Measurements from ENCODE around the gene SND1.
"Not testable (repeated sequence)": the region's sequence is repeated elsewhere in the genome, so short reads cannot be mapped to it uniquely, and the experiment has no call there.

SND1 gene

GRCh38 chr7:128100225-128100948 is 448.4 kb downstream of the SND1 start:
- no peak for DNase-seq (ENCODE audit: low read depth)

GRCh38 chr7:128100949-128101713 is 449.1 kb downstream of the SND1 start:
- no peak for DNase-seq (ENCODE audit: low read depth)

- DNase-seq (ENCODE audit: low read depth): no peak
These were observed 450.7 kb downstream of the SND1 start for GRCh38 chr7:128102490-128103291.

- DNase-seq (ENCODE audit: low read depth): no peak
These were observed 451.6 kb downstream of the SND1 start for GRCh38 chr7:128103498-128104107.

GRCh38 chr7:128104108-128104742 is 452.2 kb downstream of the SND1 start:
- no peak for DNase-seq (ENCODE audit: low read depth)

DNA sequence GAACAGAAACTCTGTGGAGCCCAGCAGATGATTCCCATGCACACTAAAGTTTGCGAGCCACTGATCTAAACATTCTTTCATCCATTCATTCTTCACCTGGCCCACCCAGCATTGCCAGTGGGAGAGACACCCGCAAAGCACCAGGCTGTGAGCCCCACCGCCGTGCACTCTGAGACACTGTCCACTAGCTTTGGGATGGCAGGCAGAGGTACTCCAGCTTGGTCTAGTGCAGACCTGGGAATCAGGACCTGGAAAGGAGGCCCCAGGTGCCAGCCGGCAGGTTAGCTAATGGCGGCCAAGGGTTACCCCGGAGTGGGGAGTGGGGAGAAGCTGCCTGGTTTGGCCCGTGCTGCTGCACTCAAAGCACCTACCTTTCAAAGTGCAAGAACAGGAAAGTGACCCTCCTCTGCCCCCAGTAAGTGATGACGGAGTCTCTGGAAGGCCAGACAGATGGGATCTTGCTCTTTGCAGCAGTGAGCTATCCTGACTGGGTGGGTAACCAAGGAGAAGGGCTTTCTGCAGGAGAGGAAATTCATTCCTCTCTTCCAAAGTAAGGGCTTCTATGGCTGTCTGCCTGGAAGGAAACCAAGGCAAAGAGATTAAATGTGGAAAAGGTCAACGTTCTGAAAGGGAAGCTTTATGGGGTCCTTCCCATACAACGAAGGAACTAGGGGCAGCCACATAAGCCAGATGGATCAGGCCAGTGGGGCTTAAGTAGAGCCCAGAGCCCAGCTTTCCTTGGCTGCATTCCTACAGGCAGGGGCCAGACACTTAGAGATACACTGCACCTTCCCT is 453.4 kb downstream of the SND1 start:
- DNase-seq (ENCODE audit: low read depth): no peak

DNA sequence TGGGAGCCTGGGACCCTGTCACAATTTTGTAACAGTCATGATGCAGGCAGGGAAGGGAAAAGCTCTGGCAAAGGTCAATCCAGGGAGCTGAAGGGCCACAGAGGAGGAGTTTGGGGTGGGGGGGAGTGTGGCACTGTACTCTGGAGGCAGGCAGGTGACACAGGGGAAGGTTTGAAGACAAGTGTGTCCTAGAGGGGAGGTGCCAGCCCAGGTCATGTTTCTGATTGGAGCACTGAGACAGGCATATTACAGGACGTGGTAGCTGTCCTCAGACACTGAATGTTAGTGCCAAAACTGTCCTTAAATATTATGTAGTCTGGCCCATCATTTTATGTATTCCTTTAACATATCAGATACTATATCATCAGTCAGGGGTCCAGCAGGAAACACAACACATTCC is 454.8 kb downstream of the SND1 start:
- no peak for DNase-seq (ENCODE audit: low read depth)

DNA sequence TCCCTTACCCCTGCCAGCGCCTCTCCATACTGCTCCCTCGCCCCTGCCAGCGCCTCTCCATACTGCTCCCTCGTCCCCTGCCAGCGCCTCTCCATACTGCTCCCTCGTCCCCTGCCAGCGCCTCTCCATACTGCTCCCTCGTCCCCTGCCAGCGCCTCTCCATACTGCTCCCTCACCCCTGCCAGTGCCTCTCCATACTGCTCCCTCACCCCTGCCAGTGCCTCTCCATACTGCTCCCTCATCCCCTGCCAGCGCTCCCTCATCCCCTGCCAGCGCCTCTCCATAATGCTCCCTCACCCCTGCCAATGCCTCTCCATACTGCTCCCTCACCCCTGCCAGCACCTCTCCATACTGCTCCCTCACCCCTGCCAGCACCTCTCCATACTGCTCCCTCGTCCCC is 455.5 kb downstream of the SND1 start:
- not testable (repeated sequence) for DNase-seq (ENCODE audit: low read depth)

- DNase-seq (ENCODE audit: low read depth): no peak
These were observed 456.1 kb downstream of the SND1 start for GRCh38 chr7:128108129-128108528.

DNA sequence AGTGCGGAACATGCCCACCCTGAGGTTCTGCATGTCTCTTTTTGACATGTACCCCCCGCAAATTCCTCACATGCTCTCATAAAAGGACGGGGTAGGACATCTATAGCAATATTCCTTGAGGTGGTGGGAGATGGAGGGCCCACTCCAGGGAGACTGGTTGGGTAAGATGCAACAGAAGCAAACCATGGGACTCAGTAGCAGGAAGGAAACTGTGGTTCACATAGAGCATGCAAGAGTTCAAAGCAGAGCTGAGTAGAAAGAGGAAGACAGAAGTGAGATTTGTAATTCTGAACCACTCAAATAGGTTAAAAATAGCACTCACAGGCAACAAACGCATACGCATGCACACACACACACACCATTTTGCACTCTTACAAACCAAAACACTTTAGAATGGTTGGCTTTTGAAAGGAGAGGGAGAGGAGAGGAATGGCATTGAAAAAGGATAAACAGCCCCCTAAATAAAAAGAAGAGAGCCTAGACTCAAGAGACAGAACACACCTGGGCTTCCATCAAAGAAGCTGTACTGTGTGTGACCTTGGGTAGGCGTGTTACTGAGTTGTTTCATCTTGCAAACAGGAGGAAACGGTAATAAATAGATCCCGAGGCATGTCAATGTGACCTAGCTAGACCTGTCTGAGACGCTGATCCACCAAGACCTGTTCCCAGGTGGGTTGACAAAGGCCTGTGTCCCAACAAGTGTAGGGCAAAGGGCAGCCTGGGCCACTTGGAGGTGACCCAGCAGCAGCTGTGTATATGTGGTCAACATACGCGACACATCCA is 456.8 kb downstream of the SND1 start:
- no peak for DNase-seq (ENCODE audit: low read depth)

DNA sequence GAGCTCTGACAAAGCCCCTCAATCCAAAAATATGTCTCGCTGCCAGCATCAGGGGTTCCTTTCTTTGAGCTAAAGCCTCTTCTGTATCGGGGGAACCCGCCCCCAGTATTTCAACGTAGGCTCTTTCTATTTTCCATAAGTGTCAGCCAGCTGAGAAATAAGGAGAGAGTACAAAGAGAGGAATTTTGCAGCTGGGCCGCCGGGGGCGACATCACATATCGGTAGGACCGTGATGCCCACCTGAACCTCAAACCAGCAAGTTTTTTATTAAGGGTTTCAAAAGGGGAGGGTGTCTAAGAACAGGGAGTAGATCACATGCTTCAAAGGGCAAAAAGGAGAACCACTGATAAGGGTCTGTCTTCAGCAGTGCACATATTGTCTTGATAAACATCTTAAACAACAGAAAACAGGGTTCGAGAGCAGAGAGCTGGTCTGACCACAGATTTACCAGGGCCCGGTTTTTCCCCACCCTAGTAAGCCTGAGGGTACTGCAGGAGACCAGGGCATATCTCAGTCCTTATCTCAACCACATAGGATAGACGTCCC is 457.5 kb downstream of the SND1 start:
- DNase-seq (ENCODE audit: low read depth): not testable (repeated sequence)

- no peak for DNase-seq (ENCODE audit: low read depth)
These were observed 458.8 kb downstream of the SND1 start for GRCh38 chr7:128110641-128111364.

- no peak for DNase-seq (ENCODE audit: low read depth)
These were observed 460.2 kb downstream of the SND1 start for GRCh38 chr7:128112018-128112780.

GRCh38 chr7:128112781-128113221 is 460.8 kb downstream of the SND1 start:
- DNase-seq (ENCODE audit: low read depth): no peak

DNA sequence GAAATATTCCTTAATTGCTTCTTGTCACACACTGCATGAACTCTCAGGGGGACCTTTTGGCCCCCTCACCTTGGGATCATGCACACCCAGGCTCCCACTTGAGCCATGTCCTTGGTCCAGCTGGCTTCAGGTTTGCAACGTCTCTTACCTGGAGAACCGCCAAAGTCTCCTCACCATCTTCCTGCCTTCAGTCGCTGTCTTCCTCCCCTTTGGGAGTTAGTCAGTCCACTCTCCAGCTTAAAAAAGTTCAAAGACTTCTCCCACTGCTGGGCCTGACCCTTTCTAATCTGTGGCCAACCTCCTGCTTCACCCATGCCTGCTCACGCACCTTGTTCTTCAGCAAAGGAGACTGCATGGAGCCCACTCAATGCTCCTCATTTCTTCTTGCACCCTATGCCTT is 461.8 kb downstream of the SND1 start:
- no peak for DNase-seq (ENCODE audit: low read depth)

DNA sequence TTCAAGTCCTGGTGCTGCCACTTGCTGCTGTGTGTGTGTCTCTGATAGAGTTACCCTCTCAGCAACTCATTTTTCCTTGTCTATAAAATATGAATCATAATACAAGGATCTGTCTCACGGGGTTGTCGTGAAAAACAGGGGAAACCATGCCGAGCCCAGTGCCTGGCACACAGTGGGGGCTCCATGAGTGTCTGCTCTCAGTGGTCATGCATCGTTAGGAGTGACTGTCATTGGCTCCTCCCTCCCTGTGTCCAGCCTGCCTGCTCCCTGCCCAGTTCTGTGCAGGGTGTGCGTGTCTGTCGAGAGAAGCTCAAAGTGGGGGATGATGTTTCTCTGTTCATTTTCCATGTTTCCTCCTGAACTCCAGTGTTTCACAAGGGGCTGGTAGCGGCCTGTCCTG is 462.8 kb downstream of the SND1 start:
- no peak for DNase-seq (ENCODE audit: low read depth)

GRCh38 chr7:128115336-128115820 is 463.4 kb downstream of the SND1 start:
- no peak for DNase-seq (ENCODE audit: low read depth)
